DMS 273 treated with DMSO at 0.1 percent for 48 hours (cell line): ENCODE data around the gene TMOD1.

Experiments
- DNase-seq: peaks from one replicate; lab custom pipeline; 2025; lab: John Stamatoyannopoulos, UW

TMOD1 gene

GRCh38 chr9:97635026-97635425 lies 133.6 kb downstream of the TMOD1 start:
- DNase-seq, result no peak

- no peak for DNase-seq
These were observed 135.4 kb downstream of the TMOD1 start for GRCh38 chr9:97636903-97637302.

GRCh38 chr9:97638666-97639065 lies 137.2 kb downstream of the TMOD1 start:
- DNase-seq, result no peak

- DNase-seq, result no peak
These were observed 138.9 kb downstream of the TMOD1 start for GRCh38 chr9:97640325-97640724.

- no peak for DNase-seq
These were observed 144.3 kb downstream of the TMOD1 start for GRCh38 chr9:97645720-97646119.

- no peak for DNase-seq
These were observed 146.5 kb downstream of the TMOD1 start for GRCh38 chr9:97647996-97648395.
